Stimulated activated CD4-positive, alpha-beta T cell treated with anti-CD3 and anti-CD28 coated beads, Interleukin-1b, Interleukin-23, amount 100 ng/mL, for 48 hours (primary cell): ENCODE data around the gene MRPL53.

Experiments
- DNase-seq: peaks from one replicate; pipeline ENCODE4 v3.0.0-alpha.2; 2020

The MRPL53 gene

GRCh38 chr2:74472086-74472944 is at the start of gene MRPL53:
Gene MRPL53, minus strand, starts transcription at chr2:74472680. Its CDS starts 20 bp downstream, at chr2:74472660.
- peak; percentile 94 for DNase-seq

GRCh38 chr2:74516650-74517049 is 44.2 kb upstream of the MRPL53 start:
- no peak for DNase-seq

GRCh38 chr2:74515981-74516633 is 43.6 kb upstream of the MRPL53 start:
- peak; percentile 83 for DNase-seq

GRCh38 chr2:74515271-74515980 is 42.9 kb upstream of the MRPL53 start:
- DNase-seq = no peak

- DNase-seq = no peak
Measured at GRCh38 chr2:74514368-74515270, 42.1 kb upstream of the MRPL53 start, which contains the start of gene TLX2. Gene TLX2, plus strand, starts transcription at chr2:74514450. Its CDS starts 357 bp downstream, at chr2:74514807.

- no peak for DNase-seq
Measured at GRCh38 chr2:74513605-74514367, 41.3 kb upstream of the MRPL53 start.

- no peak for DNase-seq
Measured at GRCh38 chr2:74512744-74513604, 40.5 kb upstream of the MRPL53 start.

GRCh38 chr2:74511104-74511989 is 38.9 kb upstream of the MRPL53 start:
- no peak for DNase-seq

- DNase-seq = no peak
Measured at GRCh38 chr2:74510272-74510671, 37.8 kb upstream of the MRPL53 start.

- DNase-seq = no peak
Measured at GRCh38 chr2:74507926-74508520, 35.5 kb upstream of the MRPL53 start.

- peak; percentile 97 for DNase-seq
Measured at GRCh38 chr2:74507145-74507925, 34.9 kb upstream of the MRPL53 start, which contains the start of gene PCGF1. Gene PCGF1, minus strand, starts transcription at chr2:74507695. Its CDS starts 27 bp downstream, at chr2:74507668.

- DNase-seq = no peak
Measured at GRCh38 chr2:74505448-74506246, 33.2 kb upstream of the MRPL53 start.

GRCh38 chr2:74504591-74504990 is 32.1 kb upstream of the MRPL53 start:
- DNase-seq = no peak

GRCh38 chr2:74503506-74504475 is 31.3 kb upstream of the MRPL53 start:
- no peak for DNase-seq

GRCh38 chr2:74502720-74503505 is 30.4 kb upstream of the MRPL53 start:
- DNase-seq = peak; percentile 47
